CD4-positive, alpha-beta T cell treated with Interleukin-4 for 4 hours (primary cell): ENCODE data around the gene LNX1.
"Not testable (repeated sequence)": the region's sequence is repeated elsewhere in the genome, so short reads cannot be mapped to it uniquely, and the experiment has no call there.

Experiments
- DNase-seq: peaks from one replicate; pipeline ENCODE4 v3.0.0-alpha.2; 2020

LNX1 gene

GRCh38 chr4:53490965-53491622 lies 100.2 kb downstream of the LNX1 start:
- DNase-seq: no peak

- DNase-seq: no peak
Observed at GRCh38 chr4:53490161-53490956, 100.9 kb downstream of the LNX1 start.

- no peak for DNase-seq
Observed at GRCh38 chr4:53489279-53489889, 101.9 kb downstream of the LNX1 start.

- no peak for DNase-seq
Observed at GRCh38 chr4:53487766-53488165, 103.5 kb downstream of the LNX1 start.

GRCh38 chr4:53485658-53486040 lies 105.6 kb downstream of the LNX1 start:
- no peak for DNase-seq

GRCh38 chr4:53484911-53485657 lies 106.2 kb downstream of the LNX1 start:
- DNase-seq: no peak

- DNase-seq: no peak
Observed at GRCh38 chr4:53483250-53483649, 108.0 kb downstream of the LNX1 start.

GRCh38 chr4:53481586-53481985 lies 109.7 kb downstream of the LNX1 start:
- DNase-seq: no peak

- no peak for DNase-seq
Observed at GRCh38 chr4:53480909-53481308, 110.4 kb downstream of the LNX1 start.

- DNase-seq: no peak
Observed at GRCh38 chr4:53479736-53480525, 111.4 kb downstream of the LNX1 start.

- DNase-seq: no peak
Observed at GRCh38 chr4:53478671-53479456, 112.4 kb downstream of the LNX1 start.

- no peak for DNase-seq
Observed at GRCh38 chr4:53477636-53478035, 113.7 kb downstream of the LNX1 start.

- DNase-seq: no peak
Observed at GRCh38 chr4:53477038-53477565, 114.2 kb downstream of the LNX1 start.

- no peak for DNase-seq
Observed at GRCh38 chr4:53476232-53477037, 114.9 kb downstream of the LNX1 start.

GRCh38 chr4:53466576-53466975 lies 124.7 kb downstream of the LNX1 start:
- DNase-seq: not testable (repeated sequence)

- DNase-seq: no peak
Observed at GRCh38 chr4:53465891-53466290, 125.4 kb downstream of the LNX1 start.

- no peak for DNase-seq
Observed at GRCh38 chr4:53465281-53465680, 126.0 kb downstream of the LNX1 start.

GRCh38 chr4:53463340-53463739 lies 127.9 kb downstream of the LNX1 start:
- no peak for DNase-seq

GRCh38 chr4:53461244-53461643 lies 130.0 kb downstream of the LNX1 start:
- DNase-seq: no peak

- no peak for DNase-seq
Observed at GRCh38 chr4:53459548-53459947, 131.7 kb downstream of the LNX1 start.

- no peak for DNase-seq
Observed at GRCh38 chr4:53456178-53456577, 135.1 kb downstream of the LNX1 start.
